Stimulated activated CD4-positive, alpha-beta T cell treated with anti-CD3 and anti-CD28 coated beads, Interleukin-4, amount 100 ng/mL, for 24 hours (primary cell): Measurements from ENCODE around the gene GAS5.

Source experiments
- DNase-seq: peaks from one replicate; pipeline ENCODE4 v3.0.0-alpha.2; 2020

GAS5 gene

GRCh38 chr1:173823781-173824314, 43.9 kb downstream of the GAS5 start:
- DNase-seq = no peak

GRCh38 chr1:173821680-173822079, 46.1 kb downstream of the GAS5 start:
- no peak for DNase-seq

- DNase-seq = no peak
Observed at GRCh38 chr1:173818459-173818858, 49.3 kb downstream of the GAS5 start.
